ENCODE results near the gene DPP4. TPM values are rescaled to one million over a fixed set of nuclear protein-coding genes. Genes with fewer than 3 reads are reported as not detected.
"Not testable (repeated sequence)": the region's sequence is repeated elsewhere in the genome, so short reads cannot be mapped to it uniquely, and the experiment has no call there.

Gene DPP4
- total and polyA plus RNA-seq, 4 donors = 7.2 to 51.6 (median 21.3) TPM

DNA sequence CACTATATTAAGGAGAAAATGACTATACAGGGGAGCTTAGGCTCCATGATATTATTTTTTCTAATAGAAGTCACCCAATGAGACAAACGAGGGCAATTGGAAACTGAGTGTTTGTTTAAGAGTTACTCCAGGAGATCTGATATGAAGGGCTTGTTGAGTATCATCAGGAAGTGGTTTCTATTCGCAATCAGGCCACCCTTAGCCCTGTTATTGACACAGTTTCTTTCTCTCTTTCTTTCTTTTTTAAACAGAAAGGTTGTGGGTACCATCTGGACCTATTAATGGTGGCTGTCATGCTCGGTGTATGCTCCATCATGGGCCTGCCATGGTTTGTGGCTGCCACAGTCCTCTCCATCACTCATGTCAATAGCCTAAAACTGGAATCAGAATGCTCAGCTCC lies 117.3 kb downstream of the DPP4 start:
- TF ChIP-seq, protein P1, sequence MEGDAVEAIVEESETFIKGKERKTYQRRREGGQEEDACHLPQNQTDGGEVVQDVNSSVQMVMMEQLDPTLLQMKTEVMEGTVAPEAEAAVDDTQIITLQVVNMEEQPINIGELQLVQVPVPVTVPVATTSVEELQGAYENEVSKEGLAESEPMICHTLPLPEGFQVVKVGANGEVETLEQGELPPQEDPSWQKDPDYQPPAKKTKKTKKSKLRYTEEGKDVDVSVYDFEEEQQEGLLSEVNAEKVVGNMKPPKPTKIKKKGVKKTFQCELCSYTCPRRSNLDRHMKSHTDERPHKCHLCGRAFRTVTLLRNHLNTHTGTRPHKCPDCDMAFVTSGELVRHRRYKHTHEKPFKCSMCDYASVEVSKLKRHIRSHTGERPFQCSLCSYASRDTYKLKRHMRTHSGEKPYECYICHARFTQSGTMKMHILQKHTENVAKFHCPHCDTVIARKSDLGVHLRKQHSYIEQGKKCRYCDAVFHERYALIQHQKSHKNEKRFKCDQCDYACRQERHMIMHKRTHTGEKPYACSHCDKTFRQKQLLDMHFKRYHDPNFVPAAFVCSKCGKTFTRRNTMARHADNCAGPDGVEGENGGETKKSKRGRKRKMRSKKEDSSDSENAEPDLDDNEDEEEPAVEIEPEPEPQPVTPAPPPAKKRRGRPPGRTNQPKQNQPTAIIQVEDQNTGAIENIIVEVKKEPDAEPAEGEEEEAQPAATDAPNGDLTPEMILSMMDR (IDR thresholded peaks at IDR 0.05; ENCODE audit: control extremely low read depth, extremely low read depth) = no peak
- Histone ChIP-seq H3K27me3 (ENCODE audit: control insufficient read depth in 3 of 3, insufficient read depth in 3 of 3, low read length in 2 of 3) (no peaks in the 10 kb centered on the region), H3K27ac (ENCODE audit: low read depth in 1 of 2, low read length in 1 of 2) (no peak overlapping the region), H3K36me3 (ENCODE audit: control insufficient read depth in 4 of 4, insufficient read depth in 4 of 4, low read length in 4 of 4) (no peaks in the 10 kb centered on the region), H3K9me3 (ENCODE audit: control insufficient read depth in 4 of 4, insufficient read depth in 3 of 4, low read length in 3 of 4) (no peaks in the 10 kb centered on the region), H3K9ac (ENCODE audit: insufficient read depth in 1 of 2, low read length in 2 of 2) (no peak overlapping the region), H3K4me3 (no peak overlapping the region), H3K4me1 (ENCODE audit: control insufficient read depth in 5 of 5, insufficient read depth in 5 of 5, low read length in 5 of 5) (no peaks in the 10 kb centered on the region)
- WGBS, 2 donors = 22 to 36% methylated on average over 3 of the region's 3 CpGs
- DNase-seq (no peak), ATAC-seq (ENCODE audit: insufficient read depth, low FRiP score) (no peak)

DNA sequence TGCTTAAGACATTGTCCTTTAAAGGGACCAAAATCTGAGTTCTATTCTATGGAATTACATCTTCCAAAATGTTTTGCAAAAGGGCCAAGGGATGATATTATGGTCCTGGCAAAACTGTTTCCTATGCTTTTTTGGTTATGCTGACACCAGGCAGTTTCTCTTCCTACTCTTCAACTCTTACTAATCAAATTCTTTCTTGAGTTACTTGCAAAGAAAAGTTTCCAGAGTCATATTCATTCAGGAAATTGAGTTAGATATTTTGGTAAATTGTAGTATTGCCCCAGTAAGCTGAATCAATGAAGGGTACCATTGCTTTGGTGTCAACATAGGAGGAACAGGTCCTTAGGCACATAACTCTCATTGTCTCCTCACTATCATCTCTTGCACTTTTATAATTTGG lies 118.8 kb downstream of the DPP4 start:
- no peaks in the 10 kb centered on the region for H3K9me3 ChIP-seq (ENCODE audit: control insufficient read depth in 4 of 4, insufficient read depth in 3 of 4, low read length in 3 of 4)
- no peak overlapping the region for H3K9ac ChIP-seq (ENCODE audit: insufficient read depth in 1 of 2, low read length in 2 of 2)
- no peak overlapping the region for H3K27ac ChIP-seq (ENCODE audit: low read depth in 1 of 2, low read length in 1 of 2)
- H3K27me3 ChIP-seq (ENCODE audit: control insufficient read depth in 3 of 3, insufficient read depth in 3 of 3, low read length in 2 of 3) = no peaks in the 10 kb centered on the region
- ATAC-seq (ENCODE audit: insufficient read depth, low FRiP score) (no peak), DNase-seq (no peak)
- no peaks in the 10 kb centered on the region for H3K36me3 ChIP-seq (ENCODE audit: control insufficient read depth in 4 of 4, insufficient read depth in 4 of 4, low read length in 4 of 4)
- TF ChIP-seq, protein P1 (IDR thresholded peaks at IDR 0.05; ENCODE audit: control extremely low read depth, extremely low read depth) = no peak
- no peak overlapping the region for H3K4me3 ChIP-seq
- no peaks in the 10 kb centered on the region for H3K4me1 ChIP-seq (ENCODE audit: control insufficient read depth in 5 of 5, insufficient read depth in 5 of 5, low read length in 5 of 5)

DNA sequence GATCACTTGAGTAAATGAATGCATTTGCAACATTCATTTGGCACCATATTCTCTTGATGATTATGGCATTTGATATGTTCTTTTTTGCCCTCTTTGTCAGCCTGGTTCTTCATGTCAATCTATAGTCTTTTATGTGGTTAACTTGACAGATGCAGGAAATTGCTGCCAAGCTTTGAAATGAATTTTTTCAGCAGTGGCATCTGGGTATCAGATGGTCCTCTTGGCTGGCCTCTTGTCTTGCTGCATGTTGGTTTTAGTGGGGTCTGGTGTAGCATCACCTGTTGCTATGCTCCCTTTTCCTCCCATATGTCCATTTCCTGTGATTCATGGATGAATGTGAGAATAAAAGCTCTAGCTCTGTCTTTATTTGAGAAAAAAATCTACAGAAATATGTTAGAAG lies 119.9 kb downstream of the DPP4 start:
- Histone ChIP-seq H3K4me3 (no peak overlapping the region), H3K36me3 (ENCODE audit: control insufficient read depth in 4 of 4, insufficient read depth in 4 of 4, low read length in 4 of 4) (no peaks in the 10 kb centered on the region), H3K27me3 (ENCODE audit: control insufficient read depth in 3 of 3, insufficient read depth in 3 of 3, low read length in 2 of 3) (no peaks in the 10 kb centered on the region), H3K9me3 (ENCODE audit: control insufficient read depth in 4 of 4, insufficient read depth in 3 of 4, low read length in 3 of 4) (no peaks in the 10 kb centered on the region), H3K9ac (ENCODE audit: insufficient read depth in 1 of 2, low read length in 2 of 2) (no peak overlapping the region), H3K27ac (ENCODE audit: low read depth in 1 of 2, low read length in 1 of 2) (no peak overlapping the region), H3K4me1 (ENCODE audit: control insufficient read depth in 5 of 5, insufficient read depth in 5 of 5, low read length in 5 of 5) (no peaks in the 10 kb centered on the region)
- DNase-seq (no peak), ATAC-seq (ENCODE audit: insufficient read depth, low FRiP score) (no peak)
- TF ChIP-seq, protein P1 (IDR thresholded peaks at IDR 0.05; ENCODE audit: control extremely low read depth, extremely low read depth) = no peak

DNA sequence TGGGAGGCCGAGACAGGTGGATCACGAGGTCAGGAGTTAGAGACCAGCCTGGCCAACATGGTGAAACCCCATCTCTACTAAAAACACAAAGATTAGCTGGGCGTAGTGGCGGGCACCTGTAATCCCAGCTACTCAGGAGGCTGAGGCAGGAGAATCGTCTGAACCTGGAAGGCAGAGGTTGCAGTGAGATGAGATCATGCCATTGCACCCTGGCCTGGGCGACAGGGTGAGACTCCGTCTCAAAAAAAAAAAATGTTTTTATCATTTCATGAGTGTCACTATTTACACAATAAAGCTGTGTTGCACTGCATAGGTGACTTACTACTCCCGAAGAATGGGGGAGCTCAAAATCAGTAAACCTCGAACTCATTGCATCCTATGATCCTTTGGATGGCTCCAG lies 120.6 kb downstream of the DPP4 start:
- H3K4me1 ChIP-seq (ENCODE audit: control insufficient read depth in 5 of 5, insufficient read depth in 5 of 5, low read length in 5 of 5); H3K27ac ChIP-seq (ENCODE audit: low read depth in 1 of 2, low read length in 1 of 2); ATAC-seq (ENCODE audit: insufficient read depth, low FRiP score); H3K27me3 ChIP-seq (ENCODE audit: control insufficient read depth in 3 of 3, insufficient read depth in 3 of 3, low read length in 2 of 3); DNase-seq; H3K36me3 ChIP-seq (ENCODE audit: control insufficient read depth in 4 of 4, insufficient read depth in 4 of 4, low read length in 4 of 4); H3K4me3 ChIP-seq; H3K9me3 ChIP-seq (ENCODE audit: control insufficient read depth in 4 of 4, insufficient read depth in 3 of 4, low read length in 3 of 4); H3K9ac ChIP-seq (ENCODE audit: insufficient read depth in 1 of 2, low read length in 2 of 2): not testable (repeated sequence)
- WGBS, 2 donors = 89% methylated on average over 9 of the region's 9 CpGs

Data from lung (tissue), 12 donors.